Tibial nerve (tissue), 4 donors: ENCODE data around the gene PIH1D1. TPM values are rescaled to one million over a fixed set of nuclear protein-coding genes. Genes with fewer than 3 reads are reported as not detected.

Source experiments
- DNase-seq, 2 donors: peaks; one replicate each; pipeline ENCODE4 v3.0.0-alpha.2; 2019; ENCODE audit warnings: low spot score in 2 of 2
- H3K27ac ChIP-seq, 4 donors: fragments of 200-600 bp; sonication (generic) in 3 of 4; one replicate each; pipeline ENCODE4 v1.5.1; 2017 to 2019; ENCODE audit warnings: mild to moderate bottlenecking in 1 of 4
- H3K27me3 ChIP-seq, 2 donors: fragments of 200-600 bp; sonication (generic) in 1 of 2; one replicate each; pipeline versions ENCODE4 v1.5.1 to v1.6.0; 2017 to 2019
- H3K36me3 ChIP-seq, 3 donors: fragments of 200-600 bp; sonication (generic); one replicate each; pipeline ENCODE4 v1.5.1; 2018 to 2019
- H3K4me1 ChIP-seq, 4 donors: fragments of 200-600 bp; sonication (generic) in 3 of 4; one replicate each; pipeline ENCODE4 v1.5.1; 2017 to 2019
- H3K4me3 ChIP-seq, 4 donors: fragments of 200-600 bp; sonication (generic) in 3 of 4; one replicate each; pipeline ENCODE4 v1.5.1; 2017 to 2019; ENCODE audit warnings: mild to moderate bottlenecking in 1 of 4, moderate library complexity in 1 of 4
- H3K9me3 ChIP-seq, 4 donors: fragments of 200-600 bp; sonication (generic) in 3 of 4; one replicate each; pipeline ENCODE4 v1.5.1; 2017 to 2019
- EP300 ChIP-seq, 2 donors: sonication (generic); formaldehyde crosslinking; IDR thresholded peaks; one replicate each; pipeline ENCODE4 v1.6.1; 2017; ENCODE audit warnings: antibody characterized with exemption in 2 of 2, mild to moderate bottlenecking in 1 of 2
- POLR2A ChIP-seq, 2 donors: fragments of 450-650 bp; IDR thresholded peaks; one replicate each; pipeline ENCODE4 v1.6.1; 2017; ENCODE audit warnings: antibody characterized with exemption in 2 of 2, mild to moderate bottlenecking in 2 of 2, moderate library complexity in 2 of 2
- WGBS, 2 donors: methylation state at CpG; one replicate each; pipeline ENCODE4 v1.1.5; 2018; 5-methylcytosine and 5-hydroxymethylcytosine counted together
- total RNA-seq, 4 donors: library from RNA; depleted of rRNA; stranded (reverse); fragments of >200 nt; gene quantifications; one replicate each; pipeline ENCODE4 v1.1.0, GENCODE V29; 2016
- TF ChIP-seq, protein P1 (sequence below), 5 experiments: fragments of 200-600 bp in 3 of 5; fragments of 450-650 bp in 2 of 5; sonication (generic) in 3 of 5; IDR thresholded peaks; one replicate each; pipeline ENCODE4 v1.5.1; 2016 to 2019; ENCODE audit warnings: antibody characterized with exemption in 5 of 5, mild to moderate bottlenecking in 3 of 5, moderate library complexity in 2 of 5

Gene PIH1D1
- total RNA-seq, 4 donors from 2014 or later: 85.0 to 128 (median 110) TPM

DNA sequence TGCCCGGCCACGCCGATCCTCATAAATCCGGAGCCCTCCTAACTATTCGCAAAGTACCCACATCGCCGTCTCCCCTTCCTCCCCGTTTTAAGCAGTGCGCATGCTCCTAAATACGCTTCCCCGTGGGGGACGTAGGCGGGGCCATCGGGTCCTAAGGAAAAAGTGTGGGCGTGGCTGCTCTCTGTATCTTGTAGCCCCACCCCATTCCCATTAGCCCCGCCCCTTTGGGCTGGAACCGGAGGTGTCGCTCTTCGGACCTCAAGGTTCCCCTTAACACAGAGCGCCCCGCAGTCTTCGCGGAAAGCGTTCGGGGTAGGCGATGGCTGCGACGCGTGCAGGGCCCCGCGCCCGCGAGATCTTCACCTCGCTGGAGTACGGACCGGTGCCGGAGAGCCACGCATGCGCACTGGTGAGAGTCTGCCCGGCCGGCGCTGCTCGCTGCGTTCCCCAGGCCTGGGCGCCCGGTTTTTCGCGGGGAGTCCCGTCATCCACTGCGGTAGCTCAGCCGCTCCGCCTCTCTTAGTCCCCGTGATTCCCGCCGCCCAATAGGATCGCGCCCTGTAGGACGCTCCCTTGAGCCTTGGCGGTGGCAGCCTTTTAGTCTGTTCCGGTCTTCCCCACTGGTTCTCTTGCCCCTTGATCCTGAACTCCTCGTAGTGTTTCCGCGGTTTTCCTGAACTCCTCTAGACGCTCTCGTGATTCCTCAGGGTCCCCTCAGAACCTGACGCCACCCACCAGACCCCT lies 1.6 kb upstream of the PIH1D1 start, which contains the start of gene ALDH16A1:
Gene ALDH16A1, plus strand, starts transcription at position 213 of the 744 bp plus-strand sequence. Its CDS starts 107 bp downstream, at position 320.
- Histone ChIP-seq H3K27ac (peak within 1 kb of the TSS; percentile 90 to 99 (median 94)), H3K9me3 (no peaks in the 10 kb centered on the region), H3K36me3 (peaks cover 0 to 21% (median 5%) of the 10 kb centered on the region in 3 donors), H3K27me3 (no peaks in the 10 kb centered on the region), H3K4me1 (peaks cover 0 to 71% (median 16%) of the 10 kb centered on the region in 4 donors), H3K4me3 (peak within 1 kb of the TSS; percentile 56 to 92 (median 78))
- TF ChIP-seq POLR2A (IDR thresholded peaks at IDR 0.05) (peak; percentile 85 to 96), EP300 (IDR thresholded peaks at IDR 0.05) (peak; percentile 74 to 90)
- TF ChIP-seq, protein P1, sequence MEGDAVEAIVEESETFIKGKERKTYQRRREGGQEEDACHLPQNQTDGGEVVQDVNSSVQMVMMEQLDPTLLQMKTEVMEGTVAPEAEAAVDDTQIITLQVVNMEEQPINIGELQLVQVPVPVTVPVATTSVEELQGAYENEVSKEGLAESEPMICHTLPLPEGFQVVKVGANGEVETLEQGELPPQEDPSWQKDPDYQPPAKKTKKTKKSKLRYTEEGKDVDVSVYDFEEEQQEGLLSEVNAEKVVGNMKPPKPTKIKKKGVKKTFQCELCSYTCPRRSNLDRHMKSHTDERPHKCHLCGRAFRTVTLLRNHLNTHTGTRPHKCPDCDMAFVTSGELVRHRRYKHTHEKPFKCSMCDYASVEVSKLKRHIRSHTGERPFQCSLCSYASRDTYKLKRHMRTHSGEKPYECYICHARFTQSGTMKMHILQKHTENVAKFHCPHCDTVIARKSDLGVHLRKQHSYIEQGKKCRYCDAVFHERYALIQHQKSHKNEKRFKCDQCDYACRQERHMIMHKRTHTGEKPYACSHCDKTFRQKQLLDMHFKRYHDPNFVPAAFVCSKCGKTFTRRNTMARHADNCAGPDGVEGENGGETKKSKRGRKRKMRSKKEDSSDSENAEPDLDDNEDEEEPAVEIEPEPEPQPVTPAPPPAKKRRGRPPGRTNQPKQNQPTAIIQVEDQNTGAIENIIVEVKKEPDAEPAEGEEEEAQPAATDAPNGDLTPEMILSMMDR (IDR thresholded peaks at IDR 0.05): peak in 1 of 5 experiments; percentile 17
- peak; percentile 95 to 100 for DNase-seq
- WGBS, 2 donors: 0% methylated on average over 39 to 60 of the region's 66 CpGs

GRCh38 chr19:49450405-49450804 lies 1.2 kb downstream of the PIH1D1 start:
- H3K4me3 ChIP-seq: peak overlapping the region in 2 of 4 donors; percentile 86 to 92
- peak overlapping the region in 1 of 4 donors; percentile 90 for H3K27ac ChIP-seq
- no peak for DNase-seq
- peaks cover 0 to 44% (median 5%) of the 10 kb centered on the region in 3 donors for H3K36me3 ChIP-seq
- TF ChIP-seq EP300 (IDR thresholded peaks at IDR 0.05) (no peak), POLR2A (IDR thresholded peaks at IDR 0.05) (no peak)
- TF ChIP-seq, protein P1 (IDR thresholded peaks at IDR 0.05): no peak
- no peaks in the 10 kb centered on the region for H3K27me3 ChIP-seq
- no peaks in the 10 kb centered on the region for H3K9me3 ChIP-seq
- WGBS, 2 donors: 79 to 85% methylated on average over 7 of the region's 7 CpGs
- peaks cover 0 to 57% (median 13%) of the 10 kb centered on the region in 4 donors for H3K4me1 ChIP-seq

DNA sequence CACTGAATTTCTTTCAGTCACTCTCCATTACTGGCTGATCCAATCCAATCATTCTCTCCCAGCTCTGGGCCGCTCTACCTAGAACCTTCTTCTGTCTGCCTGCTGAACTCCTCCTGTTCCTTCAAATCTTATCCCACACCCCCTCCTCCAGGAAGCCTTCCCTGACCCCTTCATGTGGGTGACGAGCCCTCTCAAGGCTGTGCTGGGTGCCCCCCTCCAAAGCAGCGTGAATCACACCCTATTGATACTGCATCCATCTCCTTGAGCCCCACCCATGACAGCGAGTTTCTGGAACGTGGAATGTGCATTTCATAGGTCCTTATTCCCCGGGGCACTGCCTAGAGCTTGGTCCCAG lies 3.2 kb downstream of the PIH1D1 start:
- WGBS, 2 donors: 94% methylated on average over 6 of the region's 6 CpGs
- no peak overlapping the region for H3K27ac ChIP-seq
- peaks cover 0 to 45% (median 4%) of the 10 kb centered on the region in 4 donors for H3K4me1 ChIP-seq
- H3K4me3 ChIP-seq: no peak overlapping the region
- H3K36me3 ChIP-seq: peaks cover 0 to 44% (median 5%) of the 10 kb centered on the region in 3 donors
- H3K9me3 ChIP-seq: no peaks in the 10 kb centered on the region
- H3K27me3 ChIP-seq: no peaks in the 10 kb centered on the region
- DNase-seq: no peak
- no peak for TF ChIP-seq EP300 (IDR thresholded peaks at IDR 0.05)
- TF ChIP-seq POLR2A (IDR thresholded peaks at IDR 0.05): no peak
- TF ChIP-seq, protein P1 (IDR thresholded peaks at IDR 0.05): no peak

DNA sequence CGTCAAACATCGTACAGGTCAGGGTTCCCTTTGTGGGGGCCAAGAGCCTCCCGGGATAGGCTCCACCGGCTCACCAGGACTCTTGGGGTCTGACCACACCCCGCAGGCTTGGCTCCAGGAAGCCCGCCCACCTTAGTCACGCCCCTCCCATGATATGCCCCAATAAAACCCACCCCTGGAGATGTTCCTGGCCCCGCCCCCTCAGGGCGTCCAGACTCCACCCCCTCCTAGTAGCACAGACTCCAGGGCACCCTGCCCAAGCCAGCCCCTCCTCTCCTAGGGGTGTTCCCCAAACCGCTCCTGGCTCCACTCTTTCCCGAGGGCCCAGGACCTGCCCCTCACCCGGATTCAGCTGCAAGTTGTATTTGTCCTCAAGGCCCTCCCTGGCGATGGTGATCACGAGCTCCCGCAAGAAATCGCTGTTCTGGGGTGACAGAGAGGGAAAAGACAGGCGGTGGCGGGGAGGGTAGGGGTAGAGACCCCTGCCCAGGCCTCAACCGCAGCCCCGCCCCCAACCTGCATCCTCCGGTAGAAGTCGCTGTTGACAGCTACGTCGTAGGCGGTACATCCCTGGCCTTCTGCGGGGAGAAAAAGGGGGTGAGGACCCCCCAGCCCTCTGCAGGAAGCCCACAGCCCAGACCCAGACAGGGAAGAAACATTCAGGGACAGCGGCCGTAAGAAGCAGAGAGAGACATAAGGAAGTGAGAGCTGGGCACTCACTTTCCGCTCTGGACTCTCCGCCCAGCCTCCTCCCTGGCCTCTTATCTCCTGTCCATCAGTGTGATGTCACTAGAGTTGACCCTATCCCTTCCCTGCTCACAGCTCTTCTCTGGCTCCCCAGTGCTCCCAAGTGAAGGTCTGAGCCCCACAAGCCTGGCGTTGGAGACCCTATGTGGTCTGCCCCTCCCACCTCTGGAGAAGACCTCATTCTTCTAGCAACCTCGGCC lies 3.9 kb downstream of the PIH1D1 start:
- WGBS, 2 donors: 59 to 66% methylated on average over 26 to 30 of the region's 32 CpGs
- H3K27me3 ChIP-seq: no peaks in the 10 kb centered on the region
- peak overlapping the region in 1 of 4 donors; percentile 15 for H3K27ac ChIP-seq

More for the DNA sequence above, 3.9 kb downstream of the PIH1D1 start:
- no peak for DNase-seq
- Histone ChIP-seq H3K9me3 (no peaks in the 10 kb centered on the region), H3K4me3 (no peak overlapping the region), H3K4me1 (peaks cover 0 to 50% (median 4%) of the 10 kb centered on the region in 4 donors), H3K36me3 (peaks cover 0 to 44% (median 5%) of the 10 kb centered on the region in 3 donors)
- TF ChIP-seq POLR2A (IDR thresholded peaks at IDR 0.05) (no peak), EP300 (IDR thresholded peaks at IDR 0.05) (no peak)
- TF ChIP-seq, protein P1 (IDR thresholded peaks at IDR 0.05): no peak
